ENCODE results near the gene CNTNAP2.

GRCh38 chr7:146242661-146243060, 126.1 kb downstream of the CNTNAP2 start:
- TF ChIP-seq CTCF (conservative IDR thresholded peaks at IDR 0.05) (no peak), ZFX (IDR thresholded peaks at IDR 0.05) (no peak)

All from C4-2B (cell line).